ENCODE data around the gene MARCHF5.
"Not testable (repeated sequence)": the region's sequence is repeated elsewhere in the genome, so short reads cannot be mapped to it uniquely, and the experiment has no call there.

The MARCHF5 gene

GRCh38 chr10:92305133-92306072, 14.4 kb downstream of the MARCHF5 start:
- DNase-seq (ENCODE audit: low read depth) = no peak

- no peak for DNase-seq (ENCODE audit: low read depth)
Observed at GRCh38 chr10:92309272-92309671, 18.3 kb downstream of the MARCHF5 start.

GRCh38 chr10:92313750-92314149, 22.8 kb downstream of the MARCHF5 start:
- no peak for DNase-seq (ENCODE audit: low read depth)

GRCh38 chr10:92316610-92317009, 25.6 kb downstream of the MARCHF5 start:
- DNase-seq (ENCODE audit: low read depth) = no peak

- no peak for DNase-seq (ENCODE audit: low read depth)
Observed at GRCh38 chr10:92323079-92323478, 32.1 kb downstream of the MARCHF5 start.

- DNase-seq (ENCODE audit: low read depth) = no peak
Observed at GRCh38 chr10:92327445-92328433, 36.8 kb downstream of the MARCHF5 start.

- no peak for DNase-seq (ENCODE audit: low read depth)
Observed at GRCh38 chr10:92328993-92329392, 38.0 kb downstream of the MARCHF5 start.

- not testable (repeated sequence) for DNase-seq (ENCODE audit: low read depth)
Observed at GRCh38 chr10:92329927-92330326, 39.0 kb downstream of the MARCHF5 start.

- no peak for DNase-seq (ENCODE audit: low read depth)
Observed at GRCh38 chr10:92342796-92343195, 51.8 kb downstream of the MARCHF5 start.

GRCh38 chr10:92345575-92345974, 54.6 kb downstream of the MARCHF5 start:
- not testable (repeated sequence) for DNase-seq (ENCODE audit: low read depth)

- DNase-seq (ENCODE audit: low read depth) = not testable (repeated sequence)
Observed at GRCh38 chr10:92347035-92347676, 56.2 kb downstream of the MARCHF5 start.

- no peak for DNase-seq (ENCODE audit: low read depth)
Observed at GRCh38 chr10:92350411-92350810, 59.4 kb downstream of the MARCHF5 start.

- DNase-seq (ENCODE audit: low read depth) = no peak
Observed at GRCh38 chr10:92354587-92354986, 63.6 kb downstream of the MARCHF5 start.

GRCh38 chr10:92356041-92356440, 65.1 kb downstream of the MARCHF5 start:
- DNase-seq (ENCODE audit: low read depth) = no peak

- no peak for DNase-seq (ENCODE audit: low read depth)
Observed at GRCh38 chr10:92363498-92363897, 72.5 kb downstream of the MARCHF5 start.

- DNase-seq (ENCODE audit: low read depth) = no peak
Observed at GRCh38 chr10:92366412-92367021, 75.5 kb downstream of the MARCHF5 start.

- no peak for DNase-seq (ENCODE audit: low read depth)
Observed at GRCh38 chr10:92377962-92378361, 87.0 kb downstream of the MARCHF5 start.

- DNase-seq (ENCODE audit: low read depth) = no peak
Observed at GRCh38 chr10:92381543-92381954, 90.6 kb downstream of the MARCHF5 start.

- no peak for DNase-seq (ENCODE audit: low read depth)
Observed at GRCh38 chr10:92382631-92383030, 91.7 kb downstream of the MARCHF5 start.

- no peak for DNase-seq (ENCODE audit: low read depth)
Observed at GRCh38 chr10:92384741-92385140, 93.8 kb downstream of the MARCHF5 start.

GRCh38 chr10:92385831-92386230, 94.9 kb downstream of the MARCHF5 start:
- no peak for DNase-seq (ENCODE audit: low read depth)
